ENCODE measurements around the gene CLDN20.

The CLDN20 gene

GRCh38 chr6:155314092-155314772, 50.4 kb downstream of the CLDN20 start, which contains the start of gene TFB1M:
Gene TFB1M, minus strand, starts transcription at chr6:155314484. Its CDS starts 56 bp downstream, at chr6:155314428.
- DNase-seq (ENCODE audit: low read depth) = peak; percentile 98
- TF ChIP-seq CTCF (IDR thresholded peaks at IDR 0.05; ENCODE audit: low read depth, low read length, missing control alignments) = no peak
- peak within 1 kb of the TSS; percentile 82 for H3K4me3 ChIP-seq (ENCODE audit: low read depth, low read length)

- H3K4me3 ChIP-seq (ENCODE audit: low read depth, low read length) = peak overlapping the region; percentile 82
- TF ChIP-seq CTCF (IDR thresholded peaks at IDR 0.05; ENCODE audit: low read depth, low read length, missing control alignments) = no peak
- DNase-seq (ENCODE audit: low read depth) = peak; percentile 71
Measured at GRCh38 chr6:155314773-155315515, 51.1 kb downstream of the CLDN20 start.

GRCh38 chr6:155315516-155315871, 51.7 kb downstream of the CLDN20 start:
- peak overlapping the region; percentile 82 for H3K4me3 ChIP-seq (ENCODE audit: low read depth, low read length)
- DNase-seq (ENCODE audit: low read depth) = no peak
- TF ChIP-seq CTCF (IDR thresholded peaks at IDR 0.05; ENCODE audit: low read depth, low read length, missing control alignments) = no peak

GRCh38 chr6:155316419-155316818, 52.6 kb downstream of the CLDN20 start:
- H3K4me3 ChIP-seq (ENCODE audit: low read depth, low read length) = no peak overlapping the region
- TF ChIP-seq CTCF (IDR thresholded peaks at IDR 0.05; ENCODE audit: low read depth, low read length, missing control alignments) = no peak
- DNase-seq (ENCODE audit: low read depth) = no peak

- no peak for TF ChIP-seq CTCF (IDR thresholded peaks at IDR 0.05; ENCODE audit: low read depth, low read length, missing control alignments)
- no peak for DNase-seq (ENCODE audit: low read depth)
- H3K4me3 ChIP-seq (ENCODE audit: low read depth, low read length) = no peak overlapping the region
Measured at GRCh38 chr6:155317186-155317585, 53.4 kb downstream of the CLDN20 start.

GRCh38 chr6:155319902-155320301, 56.1 kb downstream of the CLDN20 start:
- TF ChIP-seq CTCF (IDR thresholded peaks at IDR 0.05; ENCODE audit: low read depth, low read length, missing control alignments) = no peak
- H3K4me3 ChIP-seq (ENCODE audit: low read depth, low read length) = no peak overlapping the region
- DNase-seq (ENCODE audit: low read depth) = no peak

All from GM12864 (cell line).